Urinary bladder (tissue), 4 donors: ENCODE measurements around the gene IGFBP2. TPM values are rescaled to one million over a fixed set of nuclear protein-coding genes. Genes with fewer than 3 reads are reported as not detected.
"Not testable (repeated sequence)": the region's sequence is repeated elsewhere in the genome, so short reads cannot be mapped to it uniquely, and the experiment has no call there.

Experiments
- DNase-seq: peaks from one replicate; pipeline ENCODE4 v3.0.0-alpha.2; 2015; ENCODE audit errors: extremely low spot score
- H3K27ac ChIP-seq: one replicate; pipeline ENCODE4 v1.5.1; 2013; ENCODE audit warnings: low read depth, mild to moderate bottlenecking, moderate library complexity
- H3K36me3 ChIP-seq: one replicate; pipeline ENCODE4 v1.6.1; 2013; ENCODE audit warnings: mild to moderate bottlenecking, moderate library complexity; ENCODE audit not compliant: insufficient read depth
- H3K4me1 ChIP-seq: one replicate; pipeline ENCODE4 v1.6.1; 2013; ENCODE audit warnings: mild to moderate bottlenecking, moderate library complexity; ENCODE audit not compliant: insufficient read depth
- H3K4me3 ChIP-seq: one replicate; pipeline ENCODE4 v1.5.1; 2013; ENCODE audit warnings: low read depth, low read length
- WGBS: extraction: QIAGEN DNeasy Blood & Tissue Kit; methylation state at CpG from one replicate; pipeline ENCODE4 v1.1.7; 2013; 5-methylcytosine and 5-hydroxymethylcytosine counted together
- polyA plus RNA-seq: library from polyadenylated mRNA; stranded (reverse); fragments of 200-250 nt; gene quantifications from one replicate; pipeline ENCODE4 v1.2.3, GENCODE V29; 2013
- total RNA-seq: library from RNA; depleted of rRNA; stranded (reverse); fragments of >200 nt; gene quantifications from one replicate; pipeline ENCODE4 v1.2.3, GENCODE V29; 2014
- donor health status: healthy with polysubstance abuse.
- donor health status: healthy.

The IGFBP2 gene
- total RNA-seq (136 TPM), polyA plus RNA-seq (162 TPM)

DNA sequence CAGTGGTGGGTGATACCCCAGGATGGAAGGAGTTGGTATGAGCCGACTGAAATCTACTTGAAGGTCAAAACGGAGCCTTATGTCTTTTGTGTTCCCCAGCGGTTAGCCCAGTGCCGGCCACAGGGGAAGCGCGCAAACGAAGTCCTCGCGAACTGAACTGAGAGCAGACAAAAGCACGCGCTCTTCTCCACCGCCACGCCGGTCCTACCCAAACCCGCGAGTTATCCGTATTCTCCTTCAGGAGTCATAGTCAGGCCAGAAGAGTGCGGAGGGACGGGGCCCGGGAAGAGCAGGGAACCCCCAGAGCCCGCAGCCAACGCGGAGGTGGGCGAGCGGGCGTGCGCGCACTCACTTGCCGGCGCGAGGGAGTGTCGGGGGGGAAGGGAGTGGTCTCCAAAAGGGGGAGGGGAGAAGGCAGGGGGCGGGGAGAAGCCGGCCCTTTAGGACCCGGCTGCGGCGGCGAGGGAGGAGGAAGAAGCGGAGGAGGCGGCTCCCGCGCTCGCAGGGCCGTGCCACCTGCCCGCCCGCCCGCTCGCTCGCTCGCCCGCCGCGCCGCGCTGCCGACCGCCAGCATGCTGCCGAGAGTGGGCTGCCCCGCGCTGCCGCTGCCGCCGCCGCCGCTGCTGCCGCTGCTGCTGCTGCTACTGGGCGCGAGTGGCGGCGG is at the start of gene IGFBP2:
IGFBP2 (plus strand) TSS at position 469 of the 664 bp plus-strand sequence; CDS start at position 573, 104 bp downstream.
- DNase-seq = no peak
- Histone ChIP-seq H3K27ac (no peak within 1 kb of the TSS), H3K36me3 (no peaks in the 10 kb centered on the region), H3K4me1 (peaks cover 2% of the 10 kb centered on the region), H3K4me3 (peak within 1 kb of the TSS; percentile 78)
- WGBS = under 1% methylated on average over 70 of the region's 70 CpGs

DNA sequence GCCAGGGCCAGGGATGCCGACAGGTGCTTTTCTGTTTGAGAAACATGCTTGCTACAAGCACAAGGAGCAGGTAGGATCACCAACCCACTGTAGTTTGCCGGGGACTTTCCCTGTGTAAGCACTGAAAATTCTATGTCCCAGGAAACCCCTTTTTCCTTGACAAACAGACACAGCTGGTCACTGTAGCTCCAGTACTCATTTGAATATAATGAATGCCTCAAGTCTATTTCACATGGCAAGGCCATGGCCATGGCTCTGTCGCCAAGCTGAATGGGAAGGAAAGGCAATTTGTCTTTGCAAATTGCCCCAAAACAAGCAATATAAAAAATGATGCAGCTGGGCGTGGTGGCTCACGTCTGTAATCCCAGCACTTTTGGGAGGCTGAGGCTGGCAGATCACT is 49.6 kb upstream of the IGFBP2 start:
- WGBS = 88% methylated on average over 5 of the region's 5 CpGs
- Histone ChIP-seq H3K27ac (no peak overlapping the region), H3K36me3 (no peaks in the 10 kb centered on the region), H3K4me3 (no peak overlapping the region), H3K4me1 (peaks cover 1% of the 10 kb centered on the region)
- no peak for DNase-seq

DNA sequence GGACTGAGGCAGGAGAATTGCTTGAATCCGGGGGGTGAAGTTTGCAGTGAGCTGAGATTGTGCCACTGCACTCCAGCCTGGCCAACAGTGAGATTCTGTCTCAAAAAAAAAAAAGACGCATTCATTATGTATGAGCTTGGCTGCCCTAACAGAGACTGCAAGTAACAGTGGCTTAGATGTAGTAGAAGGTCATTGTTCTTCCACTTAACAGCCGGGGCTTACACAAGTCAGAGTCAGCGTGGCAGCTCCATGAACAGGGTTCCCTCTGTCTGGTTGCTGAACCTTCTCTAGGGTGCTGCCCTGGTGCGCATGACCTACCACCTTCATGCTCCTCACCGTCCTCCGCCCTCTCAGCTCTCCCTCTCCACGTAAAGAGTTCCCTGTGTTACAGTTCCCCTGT is 49.1 kb upstream of the IGFBP2 start:
- H3K36me3 ChIP-seq = no peaks in the 10 kb centered on the region
- WGBS = 84% methylated on average over 8 of the region's 8 CpGs
- no peak for DNase-seq
- peaks cover 4% of the 10 kb centered on the region for H3K4me1 ChIP-seq
- H3K4me3 ChIP-seq = no peak overlapping the region
- no peak overlapping the region for H3K27ac ChIP-seq

- no peak for DNase-seq
- Histone ChIP-seq H3K36me3 (no peaks in the 10 kb centered on the region), H3K27ac (no peak overlapping the region), H3K4me1 (peaks cover 4% of the 10 kb centered on the region), H3K4me3 (no peak overlapping the region)
- WGBS = 99% methylated on average over 1 of the region's 1 CpG
Measured at GRCh38 chr2:216585441-216585840, 47.8 kb upstream of the IGFBP2 start.

DNA sequence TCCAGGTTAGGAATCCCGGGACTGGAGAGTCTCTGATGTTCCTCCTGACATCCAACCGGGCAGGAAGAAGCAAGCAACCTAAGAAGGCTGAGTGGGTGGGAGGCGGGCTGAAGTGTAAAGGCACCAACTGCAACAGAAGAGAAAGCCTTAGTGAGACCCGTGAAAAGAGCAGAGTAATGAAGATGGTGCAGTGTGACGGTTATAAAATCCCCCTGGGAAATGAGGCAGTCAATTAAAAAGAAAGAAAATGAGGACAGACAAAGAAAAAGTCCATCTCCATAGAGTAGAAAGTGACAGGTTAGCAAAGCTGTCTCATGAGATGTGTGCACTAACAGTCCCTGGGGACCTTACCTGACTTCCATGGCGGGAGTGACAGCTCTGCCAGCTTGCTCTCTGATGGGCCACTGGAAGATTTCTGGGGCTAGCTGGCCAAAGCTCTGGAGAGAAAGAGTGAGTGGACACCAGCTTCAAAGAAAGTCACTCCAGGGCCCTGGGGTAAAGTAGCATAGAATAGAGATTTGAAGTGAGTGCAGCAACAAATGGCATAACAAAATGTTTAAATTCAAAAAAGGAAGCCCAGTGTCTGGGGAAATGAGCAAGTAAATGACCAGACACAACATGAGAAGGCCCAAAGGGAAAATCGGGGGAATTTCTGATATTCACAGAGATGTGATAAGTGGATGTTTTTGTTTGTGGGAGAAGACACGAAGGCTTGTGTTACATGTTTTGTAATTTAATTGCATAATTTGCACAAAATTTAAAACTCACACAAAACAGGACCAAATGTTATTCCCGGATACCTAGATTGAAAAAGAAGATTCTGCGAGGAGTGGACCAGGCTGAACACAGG is 44.1 kb upstream of the IGFBP2 start:
- no peak overlapping the region for H3K4me3 ChIP-seq
- no peaks in the 10 kb centered on the region for H3K36me3 ChIP-seq
- H3K27ac ChIP-seq = no peak overlapping the region
- H3K4me1 ChIP-seq = peaks cover 3% of the 10 kb centered on the region
- 84% methylated on average over 10 of the region's 10 CpGs for WGBS
- DNase-seq = no peak

GRCh38 chr2:216589791-216590190 is 43.4 kb upstream of the IGFBP2 start:
- 59% methylated on average over 1 of the region's 1 CpG for WGBS
- no peak overlapping the region for H3K4me3 ChIP-seq
- H3K36me3 ChIP-seq = no peaks in the 10 kb centered on the region
- peaks cover 3% of the 10 kb centered on the region for H3K4me1 ChIP-seq
- DNase-seq = no peak
- no peak overlapping the region for H3K27ac ChIP-seq

- WGBS = 42% methylated on average over 9 of the region's 9 CpGs
- Histone ChIP-seq H3K4me1 (peaks cover 3% of the 10 kb centered on the region), H3K4me3 (no peak overlapping the region), H3K27ac (no peak overlapping the region), H3K36me3 (no peaks in the 10 kb centered on the region)
- DNase-seq = no peak
Measured at GRCh38 chr2:216590780-216591179, 42.4 kb upstream of the IGFBP2 start.

DNA sequence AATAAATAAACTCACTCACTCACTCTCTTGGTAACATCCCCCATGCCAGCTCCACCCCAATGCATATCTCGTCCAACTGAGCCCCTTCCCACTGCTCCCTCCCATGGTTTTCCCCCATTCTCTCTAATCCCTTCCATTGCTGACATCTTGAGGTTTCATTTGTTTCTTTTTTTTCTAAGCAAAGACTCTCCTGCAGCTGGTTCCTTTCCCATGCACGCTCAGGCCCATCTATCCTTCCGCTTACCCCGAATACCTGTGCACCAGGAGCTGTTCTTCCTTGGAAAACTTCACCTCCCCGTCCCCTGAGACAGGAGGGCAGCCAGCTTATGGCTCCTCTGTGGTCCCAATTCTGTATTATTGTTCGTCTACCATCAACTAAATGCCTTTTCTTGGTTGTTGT is 41.7 kb upstream of the IGFBP2 start:
- Histone ChIP-seq H3K4me1 (peaks cover 3% of the 10 kb centered on the region), H3K36me3 (no peaks in the 10 kb centered on the region), H3K27ac (no peak overlapping the region), H3K4me3 (no peak overlapping the region)
- WGBS = 95% methylated on average over 6 of the region's 6 CpGs
- DNase-seq = no peak

DNA sequence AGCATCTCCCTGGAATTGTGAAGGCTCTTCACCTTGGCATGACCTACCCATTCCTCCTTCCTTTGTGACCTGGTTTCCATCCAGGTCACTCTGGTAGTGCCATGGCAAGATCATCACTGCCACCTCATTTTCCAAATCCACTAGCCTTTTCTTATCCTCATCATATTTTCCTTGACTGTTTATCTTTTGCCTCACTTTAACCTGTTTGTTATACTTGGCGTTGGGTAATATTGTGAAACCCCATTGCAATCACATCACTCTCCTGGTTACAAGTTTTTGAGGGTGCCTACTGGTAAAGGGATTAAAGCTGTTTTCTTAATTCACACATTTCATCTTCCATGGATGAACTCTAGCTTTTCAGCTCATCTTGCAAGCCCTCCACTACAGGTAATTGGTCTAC is 39.1 kb upstream of the IGFBP2 start:
- no peak overlapping the region for H3K27ac ChIP-seq
- no peak overlapping the region for H3K4me3 ChIP-seq
- DNase-seq = no peak
- peaks cover under 1% of the 10 kb centered on the region for H3K4me1 ChIP-seq
- H3K36me3 ChIP-seq = no peaks in the 10 kb centered on the region
- WGBS = 94% methylated on average over 1 of the region's 1 CpG

GRCh38 chr2:216596236-216596979 is 36.8 kb upstream of the IGFBP2 start:
- Histone ChIP-seq H3K4me1 (no peaks in the 10 kb centered on the region), H3K4me3 (no peak overlapping the region), H3K36me3 (no peaks in the 10 kb centered on the region), H3K27ac (no peak overlapping the region)
- 32% methylated on average over 8 of the region's 8 CpGs for WGBS
- DNase-seq = peak; percentile 40

DNA sequence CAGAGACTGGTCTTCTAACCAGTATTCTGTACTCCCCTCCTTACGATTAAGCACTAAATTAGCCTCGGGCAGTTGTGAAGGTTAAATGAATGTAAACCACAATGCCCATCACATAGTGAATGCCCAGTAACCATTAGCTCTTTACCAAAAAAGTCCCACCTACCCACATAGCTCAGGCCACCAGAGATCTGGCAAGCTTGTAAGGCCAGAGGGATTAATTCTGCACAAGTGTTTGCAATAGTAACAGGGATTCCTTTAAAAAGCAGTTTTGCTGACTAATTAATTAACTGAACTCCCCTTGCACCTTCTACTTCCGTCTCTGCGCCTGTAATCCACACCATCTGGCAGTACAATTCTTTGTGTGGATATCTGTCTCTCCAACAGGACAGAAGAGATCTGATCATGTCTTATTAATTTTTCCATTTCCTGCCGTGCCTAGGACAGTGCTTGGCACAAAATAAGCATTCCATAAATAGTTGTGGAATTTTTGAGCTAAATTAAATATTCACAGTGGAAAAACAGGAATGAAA is 36.2 kb upstream of the IGFBP2 start:
- no peaks in the 10 kb centered on the region for H3K4me1 ChIP-seq
- H3K36me3 ChIP-seq = no peaks in the 10 kb centered on the region
- WGBS = 55% methylated on average over 5 of the region's 5 CpGs
- no peak overlapping the region for H3K4me3 ChIP-seq
- no peak for DNase-seq
- no peak overlapping the region for H3K27ac ChIP-seq

DNA sequence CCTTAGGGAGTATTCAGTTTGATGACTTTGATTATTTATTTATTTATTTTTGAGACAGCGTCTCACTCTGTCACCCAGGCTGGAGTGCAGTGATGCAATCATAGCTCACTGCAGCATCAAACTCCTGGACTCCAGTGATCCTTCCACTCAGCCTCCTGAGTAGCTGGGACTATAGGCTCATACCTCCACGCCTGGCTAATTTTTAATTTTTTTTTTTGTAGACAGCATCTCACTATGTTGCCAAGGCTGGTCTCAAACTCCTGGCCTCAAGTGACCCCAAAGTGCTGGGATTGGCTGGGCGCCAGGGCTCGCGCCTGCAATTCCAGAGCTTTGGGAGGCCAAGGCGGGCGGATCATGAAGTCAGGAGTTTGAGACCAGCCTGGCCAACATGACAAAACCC is 35.4 kb upstream of the IGFBP2 start:
- not testable (repeated sequence) for DNase-seq, H3K4me1 ChIP-seq, H3K36me3 ChIP-seq, H3K27ac ChIP-seq, H3K4me3 ChIP-seq
- WGBS = 60% methylated on average over 7 of the region's 7 CpGs

DNA sequence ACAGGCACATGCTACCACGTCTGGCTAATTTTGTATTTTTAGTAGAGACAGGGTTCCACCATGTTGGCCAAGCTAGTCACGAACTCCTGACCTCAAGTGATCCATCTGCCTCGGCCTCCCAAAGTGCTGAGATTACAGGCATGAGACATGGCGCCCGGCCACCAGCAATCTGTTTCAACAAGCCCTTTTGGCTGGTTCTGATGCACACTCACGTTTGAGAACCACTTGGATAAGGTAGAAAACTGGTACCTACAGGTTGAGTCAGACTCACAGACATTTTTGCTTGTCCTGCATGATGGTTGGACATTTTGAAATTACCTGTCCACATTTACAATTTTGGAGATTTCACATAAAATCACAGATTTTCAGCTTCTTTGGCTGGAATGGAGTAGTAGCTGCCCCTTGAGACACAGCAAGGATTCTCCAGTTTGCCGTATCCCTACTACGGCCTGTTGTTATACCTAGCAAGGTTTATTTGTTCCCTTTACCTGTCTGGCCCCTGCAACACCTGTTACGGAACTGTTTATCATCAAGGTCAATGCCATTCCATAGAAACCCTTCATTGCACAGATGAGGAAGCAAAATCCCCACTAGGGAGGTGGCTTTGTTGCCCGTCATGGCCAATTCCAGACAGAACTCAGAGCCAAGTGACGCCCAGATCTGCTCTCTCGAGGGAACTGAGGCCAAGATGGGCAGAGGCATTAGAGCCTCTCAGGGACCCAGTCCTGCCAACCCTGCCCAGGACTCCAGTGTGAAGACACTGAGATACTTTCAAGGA is 31.4 kb upstream of the IGFBP2 start:
- no peaks in the 10 kb centered on the region for H3K36me3 ChIP-seq
- no peak overlapping the region for H3K4me3 ChIP-seq
- H3K27ac ChIP-seq = no peak overlapping the region
- 95% methylated on average over 12 of the region's 12 CpGs for WGBS
- DNase-seq = no peak
- H3K4me1 ChIP-seq = no peaks in the 10 kb centered on the region
